COLO668 (cell line): ENCODE data around the gene TSPAN18.

Source experiments
- DNase-seq: peaks from one replicate; lab custom pipeline; 2025; ENCODE audit not compliant: unreplicated experiment; lab: John Stamatoyannopoulos, UW

The TSPAN18 gene

GRCh38 chr11:44817207-44817949 lies 90.6 kb downstream of the TSPAN18 start:
- DNase-seq = no peak

GRCh38 chr11:44818110-44818509 lies 91.3 kb downstream of the TSPAN18 start:
- DNase-seq = no peak

- DNase-seq = no peak
Measured at GRCh38 chr11:44819346-44819745, 92.6 kb downstream of the TSPAN18 start.

GRCh38 chr11:44822369-44822768 lies 95.6 kb downstream of the TSPAN18 start:
- DNase-seq = no peak

GRCh38 chr11:44823006-44823405 lies 96.2 kb downstream of the TSPAN18 start:
- DNase-seq = no peak

GRCh38 chr11:44823868-44824267 lies 97.1 kb downstream of the TSPAN18 start:
- no peak for DNase-seq

GRCh38 chr11:44824300-44824704 lies 97.5 kb downstream of the TSPAN18 start:
- DNase-seq = no peak

GRCh38 chr11:44825058-44825785 lies 98.5 kb downstream of the TSPAN18 start:
- DNase-seq = no peak

- no peak for DNase-seq
Measured at GRCh38 chr11:44826922-44827643, 100.3 kb downstream of the TSPAN18 start.

GRCh38 chr11:44828296-44828695 lies 101.5 kb downstream of the TSPAN18 start:
- no peak for DNase-seq

- DNase-seq = no peak
Measured at GRCh38 chr11:44829838-44830237, 103.1 kb downstream of the TSPAN18 start.

- DNase-seq = no peak
Measured at GRCh38 chr11:44831605-44832394, 105.0 kb downstream of the TSPAN18 start.

- DNase-seq = no peak
Measured at GRCh38 chr11:44832452-44832851, 105.7 kb downstream of the TSPAN18 start.

GRCh38 chr11:44833221-44833876 lies 106.6 kb downstream of the TSPAN18 start:
- DNase-seq = no peak

GRCh38 chr11:44833877-44834452 lies 107.2 kb downstream of the TSPAN18 start:
- no peak for DNase-seq

- no peak for DNase-seq
Measured at GRCh38 chr11:44834846-44835245, 108.1 kb downstream of the TSPAN18 start.

GRCh38 chr11:44835296-44835695 lies 108.5 kb downstream of the TSPAN18 start:
- DNase-seq = no peak

- no peak for DNase-seq
Measured at GRCh38 chr11:44835938-44836337, 109.2 kb downstream of the TSPAN18 start.

- no peak for DNase-seq
Measured at GRCh38 chr11:44837661-44838060, 110.9 kb downstream of the TSPAN18 start.

- DNase-seq = no peak
Measured at GRCh38 chr11:44839458-44840084, 112.8 kb downstream of the TSPAN18 start.
